Thymus (tissue), 11 donors: Measurements from ENCODE around the gene MGST1. TPM values are rescaled to one million over a fixed set of nuclear protein-coding genes. Genes with fewer than 3 reads are reported as not detected.

Experiments used
- DNase-seq, 9 donors: peaks; one replicate each; pipeline ENCODE4 v3.0.0-alpha.2; 2013; ENCODE audit warnings: low spot score in 9 of 9, low read depth in 6 of 9, missing footprints in 1 of 9
- H3K27ac ChIP-seq, 2 donors: one replicate each; pipeline ENCODE4 v1.5.1; 2013; ENCODE audit warnings: control low read depth in 1 of 2, low read depth in 1 of 2, low read length in 1 of 2, mild to moderate bottlenecking in 1 of 2, moderate library complexity in 1 of 2
- H3K27me3 ChIP-seq, 2 donors: one replicate each; pipeline ENCODE4 v1.5.1; 2013; ENCODE audit warnings: low read length in 1 of 2; ENCODE audit not compliant: control insufficient read depth in 2 of 2, insufficient read depth in 1 of 2
- H3K36me3 ChIP-seq, 2 donors: one replicate each; pipeline ENCODE4 v1.5.1; 2013; ENCODE audit warnings: low read length in 1 of 2, mild to moderate bottlenecking in 1 of 2, moderate library complexity in 1 of 2; ENCODE audit not compliant: control insufficient read depth in 2 of 2, insufficient read depth in 2 of 2
- H3K4me1 ChIP-seq, 2 donors: one replicate each; pipeline ENCODE4 v1.5.1; 2013; ENCODE audit warnings: low read length in 2 of 2; ENCODE audit not compliant: control insufficient read depth in 2 of 2, insufficient read depth in 2 of 2
- H3K4me3 ChIP-seq, 2 donors: one replicate each; pipeline ENCODE4 v1.5.1; 2013; ENCODE audit warnings: low read length in 2 of 2, control low read depth in 1 of 2, mild to moderate bottlenecking in 1 of 2
- H3K9me3 ChIP-seq, 2 donors: one replicate each; pipeline ENCODE4 v1.5.1; 2013; ENCODE audit warnings: low read length in 1 of 2, mild to moderate bottlenecking in 1 of 2; ENCODE audit not compliant: control insufficient read depth in 2 of 2, insufficient read depth in 1 of 2
- WGBS: extraction: QIAGEN DNeasy Blood & Tissue Kit; methylation state at CpG from one replicate; pipeline ENCODE4 v1.1.7; 2013; 5-methylcytosine and 5-hydroxymethylcytosine counted together
- polyA plus RNA-seq: library from polyadenylated mRNA; stranded (reverse); fragments of 200-250 nt; gene quantifications from one replicate; pipeline ENCODE4 v1.2.3, GENCODE V29; 2013
- total RNA-seq: library from RNA; stranded (reverse); fragments of 120-200 nt; gene quantifications from one replicate; pipeline ENCODE4 v1.2.4, GENCODE V29; 2013
- donor health status: healthy.

Gene MGST1
- total and polyA plus RNA-seq, 2 donors: 2.1 to 76.9 TPM

DNA sequence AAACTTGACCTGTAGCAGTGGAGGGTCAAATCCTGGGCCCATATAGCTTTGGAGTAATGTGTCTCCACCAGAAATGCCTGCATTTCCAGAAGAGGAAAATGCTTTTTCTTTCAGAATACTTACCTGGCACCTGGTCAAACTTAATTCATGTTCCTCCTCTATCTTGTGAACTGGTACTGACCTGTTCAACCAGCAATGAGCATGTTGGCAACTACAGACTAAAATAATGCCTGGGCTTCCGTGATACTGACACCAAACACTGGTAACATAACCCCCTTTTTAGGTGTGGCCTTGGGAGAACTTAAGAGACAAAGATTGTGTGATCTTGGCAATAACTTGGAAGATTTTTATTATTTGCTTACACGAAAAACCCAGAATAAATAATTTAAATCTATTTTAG is 23.8 kb upstream of the MGST1 start:
- no peak for DNase-seq
- Histone ChIP-seq H3K27ac (no peak overlapping the region), H3K4me1 (no peaks in the 10 kb centered on the region), H3K9me3 (no peaks in the 10 kb centered on the region), H3K36me3 (no peaks in the 10 kb centered on the region), H3K27me3 (no peaks in the 10 kb centered on the region), H3K4me3 (no peak overlapping the region)
- WGBS: 87% methylated on average over 2 of the region's 2 CpGs

DNA sequence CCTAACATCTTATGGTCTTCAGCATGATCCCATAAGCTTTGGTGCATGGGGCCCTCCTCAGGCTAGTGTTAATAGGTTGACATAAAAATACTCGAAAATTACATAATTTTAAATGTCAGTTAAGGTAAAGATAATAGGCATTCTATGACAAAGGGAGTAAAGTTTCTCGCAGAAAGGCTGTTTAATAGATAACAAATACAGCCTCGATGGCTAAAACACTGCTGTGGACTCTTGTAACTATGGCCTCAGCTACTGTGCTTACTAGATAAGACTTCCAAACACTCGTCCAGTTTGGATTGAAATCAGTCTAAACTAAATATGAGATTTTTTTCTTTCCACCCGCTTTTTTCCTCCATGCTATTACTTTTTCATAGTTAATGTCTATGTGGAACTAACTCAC is 23.2 kb upstream of the MGST1 start:
- Histone ChIP-seq H3K27ac (no peak overlapping the region), H3K27me3 (no peaks in the 10 kb centered on the region), H3K36me3 (no peaks in the 10 kb centered on the region), H3K9me3 (no peaks in the 10 kb centered on the region), H3K4me3 (no peak overlapping the region), H3K4me1 (no peaks in the 10 kb centered on the region)
- WGBS: 82% methylated on average over 5 of the region's 5 CpGs
- no peak for DNase-seq

DNA sequence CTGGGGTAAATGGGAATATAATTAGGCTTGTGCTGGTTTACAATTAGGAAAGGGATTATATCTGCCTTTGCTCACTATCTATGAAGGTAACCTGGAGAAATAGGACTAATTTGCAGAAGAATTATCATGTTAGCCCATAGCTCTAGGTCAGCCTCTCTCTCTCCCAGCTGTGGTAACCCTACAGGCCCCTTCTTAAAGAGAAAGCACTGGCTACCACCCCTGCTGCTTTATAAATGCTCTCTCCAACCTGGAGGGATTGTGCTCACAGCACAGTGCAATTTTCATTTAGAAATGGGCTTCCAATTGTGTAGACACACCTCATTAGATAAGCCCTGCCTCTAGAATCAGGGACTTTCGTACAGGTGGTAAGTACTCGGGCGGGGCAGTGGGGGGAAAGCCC is 22.7 kb upstream of the MGST1 start:
- no peak for DNase-seq
- Histone ChIP-seq H3K27me3 (no peaks in the 10 kb centered on the region), H3K4me1 (no peaks in the 10 kb centered on the region), H3K4me3 (no peak overlapping the region), H3K27ac (no peak overlapping the region), H3K9me3 (no peaks in the 10 kb centered on the region), H3K36me3 (no peaks in the 10 kb centered on the region)
- whole genome bisulfite sequencing: 92% methylated on average over 3 of the region's 3 CpGs

DNA sequence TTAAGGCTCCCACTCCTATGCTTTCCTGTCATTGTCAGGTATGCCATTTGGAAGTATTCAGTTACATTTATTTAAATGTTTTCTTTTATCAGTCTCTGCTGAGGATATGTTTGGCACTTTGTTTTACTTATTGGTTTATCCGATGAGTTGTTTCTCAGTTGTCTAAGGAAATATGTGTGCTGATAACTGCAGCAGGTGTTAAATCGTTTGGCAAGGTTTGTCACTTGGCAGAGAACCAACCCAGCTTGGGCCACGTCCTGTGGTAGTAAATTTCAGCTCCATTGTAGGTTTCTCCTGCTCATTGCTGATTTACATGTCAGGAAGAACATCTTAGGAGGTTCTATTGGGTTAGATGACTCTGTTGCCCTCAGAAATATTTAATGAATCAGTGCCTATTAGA is 22.0 kb upstream of the MGST1 start:
- 15% methylated on average over 3 of the region's 3 CpGs for WGBS
- no peak for DNase-seq
- Histone ChIP-seq H3K27ac (no peak overlapping the region), H3K36me3 (no peaks in the 10 kb centered on the region), H3K4me3 (no peak overlapping the region), H3K9me3 (no peaks in the 10 kb centered on the region), H3K4me1 (no peaks in the 10 kb centered on the region), H3K27me3 (no peaks in the 10 kb centered on the region)

DNA sequence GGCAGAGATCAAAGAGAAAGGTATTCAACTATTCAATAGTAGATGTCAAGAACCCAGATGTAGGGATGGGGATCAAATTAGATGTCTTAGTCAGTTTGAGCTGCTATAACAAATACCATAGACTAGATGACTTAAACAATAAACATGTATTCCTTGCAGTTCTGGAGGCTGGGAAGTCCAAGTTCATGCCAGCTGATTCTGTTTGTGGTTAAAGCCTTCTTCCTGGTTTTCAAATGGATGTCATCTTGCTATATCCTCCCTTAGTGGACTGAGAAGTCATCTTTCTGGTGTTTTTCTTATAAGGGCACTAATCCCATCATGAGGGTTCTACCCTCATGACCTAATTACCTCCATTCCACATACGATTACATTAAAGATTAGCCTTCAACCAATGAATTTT is 19.5 kb upstream of the MGST1 start:
- H3K4me3 ChIP-seq: no peak overlapping the region
- no peaks in the 10 kb centered on the region for H3K9me3 ChIP-seq
- no peaks in the 10 kb centered on the region for H3K36me3 ChIP-seq
- no peak overlapping the region for H3K27ac ChIP-seq
- WGBS: 94% methylated on average over 1 of the region's 1 CpG
- no peak for DNase-seq
- H3K27me3 ChIP-seq: no peaks in the 10 kb centered on the region
- H3K4me1 ChIP-seq: no peaks in the 10 kb centered on the region

DNA sequence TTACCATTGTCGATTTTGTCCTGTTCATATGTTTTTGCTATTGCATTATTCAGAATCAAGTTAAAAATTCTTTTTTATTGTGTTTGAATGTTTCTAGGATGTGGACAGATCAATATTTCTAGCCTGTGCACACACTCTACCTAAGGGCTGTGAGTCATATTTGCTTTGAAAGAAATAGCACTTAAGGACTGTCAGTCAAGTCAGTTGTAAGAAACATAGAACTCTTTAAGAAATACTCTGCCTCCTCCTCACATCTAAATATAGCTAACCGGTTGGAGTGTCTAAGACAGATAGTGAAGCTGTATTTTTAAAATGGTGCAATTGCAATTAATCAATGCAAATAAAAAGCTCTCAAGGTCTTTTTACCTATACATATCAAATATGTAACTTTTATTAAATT is 17.9 kb upstream of the MGST1 start:
- WGBS: 95% methylated on average over 2 of the region's 2 CpGs
- Histone ChIP-seq H3K9me3 (no peaks in the 10 kb centered on the region), H3K36me3 (no peaks in the 10 kb centered on the region), H3K27me3 (no peaks in the 10 kb centered on the region), H3K4me3 (no peak overlapping the region), H3K4me1 (no peaks in the 10 kb centered on the region), H3K27ac (no peak overlapping the region)
- no peak for DNase-seq

DNA sequence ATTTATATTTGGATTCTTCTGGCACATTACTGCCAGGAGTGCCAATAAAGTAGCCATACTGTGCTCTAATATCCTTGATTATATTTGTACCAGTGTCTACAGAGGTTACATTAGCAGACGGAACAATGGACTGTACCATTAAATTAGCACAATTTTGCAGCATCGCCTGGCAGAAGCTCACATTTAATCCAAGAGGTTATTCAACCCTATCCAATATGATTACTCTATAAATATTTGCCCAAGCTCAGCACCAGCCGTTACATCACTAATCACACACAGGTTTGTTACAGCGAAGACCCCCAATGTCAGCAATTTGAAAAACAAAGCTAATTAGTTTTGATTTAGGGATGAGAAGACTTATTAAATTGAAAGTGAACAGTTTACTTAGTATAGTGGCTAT is 16.9 kb upstream of the MGST1 start:
- H3K9me3 ChIP-seq: no peaks in the 10 kb centered on the region
- DNase-seq: no peak
- no peak overlapping the region for H3K27ac ChIP-seq
- WGBS: 96% methylated on average over 4 of the region's 4 CpGs
- H3K36me3 ChIP-seq: no peaks in the 10 kb centered on the region
- H3K27me3 ChIP-seq: no peaks in the 10 kb centered on the region
- no peak overlapping the region for H3K4me3 ChIP-seq
- H3K4me1 ChIP-seq: no peaks in the 10 kb centered on the region

DNA sequence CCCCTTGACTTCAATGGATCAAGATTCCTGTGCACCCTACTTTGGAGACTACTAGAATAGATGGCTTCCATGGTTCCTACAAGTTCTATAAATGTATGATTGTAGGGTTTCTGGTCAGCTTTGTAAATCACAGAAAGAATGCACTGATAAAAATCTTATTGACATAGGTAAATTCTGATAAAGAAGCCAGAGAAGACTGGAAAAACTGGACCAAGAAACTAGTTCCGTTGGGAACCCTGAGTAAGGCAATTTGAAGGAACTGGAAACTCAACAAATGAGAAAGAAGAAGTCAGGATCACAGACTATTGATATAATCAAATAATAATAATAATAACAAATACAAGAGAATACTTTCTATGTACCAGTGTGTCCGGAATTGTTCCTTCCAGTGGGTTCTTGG is 15.4 kb upstream of the MGST1 start:
- Histone ChIP-seq H3K36me3 (no peaks in the 10 kb centered on the region), H3K9me3 (no peaks in the 10 kb centered on the region), H3K27me3 (no peaks in the 10 kb centered on the region), H3K4me3 (no peak overlapping the region), H3K27ac (no peak overlapping the region), H3K4me1 (no peaks in the 10 kb centered on the region)
- 86% methylated on average over 2 of the region's 2 CpGs for WGBS
- DNase-seq: no peak

DNA sequence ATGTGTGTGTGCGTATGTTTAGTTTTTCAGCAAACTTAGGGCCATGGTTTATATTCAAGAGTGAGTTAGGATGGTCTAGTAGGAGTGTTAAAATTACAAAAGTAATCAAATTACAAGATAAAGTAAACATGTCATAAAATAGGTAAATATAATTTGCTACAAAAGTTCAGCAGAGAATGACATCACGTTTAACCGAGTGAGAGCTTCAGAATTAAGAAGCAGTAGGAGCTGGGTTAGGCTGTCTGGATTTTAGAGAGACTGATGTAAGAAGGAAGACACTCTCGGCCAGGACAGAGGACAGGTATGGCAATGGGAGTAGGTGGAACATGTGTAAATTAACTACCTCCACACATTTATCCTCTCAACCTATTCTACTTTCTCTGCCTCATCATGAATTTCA is 11.6 kb upstream of the MGST1 start:
- WGBS: 94% methylated on average over 4 of the region's 4 CpGs
- H3K4me1 ChIP-seq: no peaks in the 10 kb centered on the region
- DNase-seq: no peak
- H3K36me3 ChIP-seq: no peaks in the 10 kb centered on the region
- H3K27me3 ChIP-seq: no peaks in the 10 kb centered on the region
- H3K9me3 ChIP-seq: no peaks in the 10 kb centered on the region
- no peak overlapping the region for H3K27ac ChIP-seq
- no peak overlapping the region for H3K4me3 ChIP-seq

DNA sequence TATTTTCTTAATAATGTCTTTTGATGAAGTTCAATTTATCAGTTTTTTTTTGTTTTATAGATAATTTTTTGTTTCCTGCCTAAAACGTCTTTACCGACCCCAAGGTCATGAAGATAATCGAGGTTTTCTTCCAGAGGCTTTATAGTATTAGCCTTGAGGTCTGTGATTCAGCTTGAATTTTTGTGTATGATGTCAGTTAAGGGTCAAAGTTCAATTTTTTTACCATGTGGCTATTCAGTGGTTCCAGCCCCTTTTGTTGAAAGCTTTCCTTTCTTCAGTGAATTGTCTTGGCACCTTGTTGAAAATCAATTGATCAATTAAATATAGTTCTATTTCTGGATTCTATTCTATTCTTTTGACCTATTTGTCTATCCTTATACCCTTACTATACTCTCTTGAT is 3.2 kb upstream of the MGST1 start:
- peaks cover 0 to 7% of the 10 kb centered on the region in 2 donors for H3K4me1 ChIP-seq
- DNase-seq: no peak
- H3K36me3 ChIP-seq: no peaks in the 10 kb centered on the region
- no peak overlapping the region for H3K27ac ChIP-seq
- no peaks in the 10 kb centered on the region for H3K9me3 ChIP-seq
- WGBS: 96% methylated on average over 3 of the region's 3 CpGs
- no peak overlapping the region for H3K4me3 ChIP-seq
- peaks cover 0 to 5% of the 10 kb centered on the region in 2 donors for H3K27me3 ChIP-seq
